ENCODE measurements around the gene GNG13.
"Not testable (repeated sequence)": the region's sequence is repeated elsewhere in the genome, so short reads cannot be mapped to it uniquely, and the experiment has no call there.

Gene GNG13

DNA sequence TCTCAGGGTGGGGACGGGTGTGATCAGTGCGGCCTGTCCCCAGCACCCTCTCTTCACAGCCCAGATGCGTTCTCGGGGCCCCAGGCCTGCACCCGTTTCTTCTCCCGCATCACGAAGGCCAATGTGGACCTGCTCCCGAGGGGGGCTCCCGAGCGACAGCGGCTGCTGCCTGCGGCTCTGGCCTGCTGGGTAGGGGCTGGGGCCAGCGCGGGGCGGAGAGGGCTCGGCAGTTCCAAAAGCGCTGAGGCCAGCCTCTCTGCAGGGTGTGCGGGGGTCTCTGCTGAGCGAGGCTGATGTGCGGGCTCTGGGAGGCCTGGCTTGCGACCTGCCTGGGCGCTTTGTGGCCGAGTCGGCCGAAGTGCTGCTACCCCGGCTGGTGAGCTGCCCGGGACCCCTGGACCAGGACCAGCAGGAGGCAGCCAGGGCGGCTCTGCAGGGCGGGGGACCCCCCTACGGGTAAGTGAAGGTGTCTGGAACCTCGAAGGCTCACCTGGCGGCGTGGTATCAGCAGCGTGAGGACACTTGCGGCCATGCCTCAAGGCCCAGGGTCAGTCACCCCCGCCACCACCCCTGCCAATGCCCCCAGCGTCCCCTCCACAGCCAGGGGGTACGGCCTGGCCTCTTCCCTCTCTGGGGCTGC lies 35.6 kb downstream of the GNG13 start:
- in situ Hi-C loops (cut with MboI; ENCODE audit: low sequenced_read_pairs), result no loop called here

DNA sequence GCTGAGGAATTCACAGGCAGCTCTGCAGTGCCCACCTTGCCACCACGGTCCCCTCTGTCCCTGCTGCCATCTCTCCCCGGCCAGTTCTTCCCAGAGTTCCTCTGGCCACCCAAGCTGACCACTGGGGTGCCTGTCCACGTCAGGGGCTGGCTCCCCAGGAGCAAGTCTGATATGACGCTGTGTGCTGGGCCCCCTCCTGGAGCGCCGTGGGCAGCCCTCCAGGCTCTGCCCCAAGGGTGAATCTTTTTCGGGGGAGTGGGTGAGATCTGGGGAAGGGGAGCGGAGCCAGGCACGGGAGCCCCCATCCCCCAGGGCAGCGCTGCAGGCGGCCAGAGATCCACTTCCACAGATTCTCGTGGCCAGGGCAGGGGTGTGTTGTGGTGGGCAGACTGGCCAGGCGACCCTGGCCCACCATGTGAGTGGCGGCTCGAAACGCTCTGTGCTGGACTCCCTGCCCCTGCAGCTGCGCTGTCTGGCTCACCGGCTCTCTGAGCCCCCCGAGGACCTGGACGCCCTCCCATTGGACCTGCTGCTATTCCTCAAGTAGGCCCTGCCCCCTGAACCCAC lies 36.3 kb downstream of the GNG13 start:
- in situ Hi-C loops (cut with MboI; ENCODE audit: low sequenced_read_pairs), result no loop called here

DNA sequence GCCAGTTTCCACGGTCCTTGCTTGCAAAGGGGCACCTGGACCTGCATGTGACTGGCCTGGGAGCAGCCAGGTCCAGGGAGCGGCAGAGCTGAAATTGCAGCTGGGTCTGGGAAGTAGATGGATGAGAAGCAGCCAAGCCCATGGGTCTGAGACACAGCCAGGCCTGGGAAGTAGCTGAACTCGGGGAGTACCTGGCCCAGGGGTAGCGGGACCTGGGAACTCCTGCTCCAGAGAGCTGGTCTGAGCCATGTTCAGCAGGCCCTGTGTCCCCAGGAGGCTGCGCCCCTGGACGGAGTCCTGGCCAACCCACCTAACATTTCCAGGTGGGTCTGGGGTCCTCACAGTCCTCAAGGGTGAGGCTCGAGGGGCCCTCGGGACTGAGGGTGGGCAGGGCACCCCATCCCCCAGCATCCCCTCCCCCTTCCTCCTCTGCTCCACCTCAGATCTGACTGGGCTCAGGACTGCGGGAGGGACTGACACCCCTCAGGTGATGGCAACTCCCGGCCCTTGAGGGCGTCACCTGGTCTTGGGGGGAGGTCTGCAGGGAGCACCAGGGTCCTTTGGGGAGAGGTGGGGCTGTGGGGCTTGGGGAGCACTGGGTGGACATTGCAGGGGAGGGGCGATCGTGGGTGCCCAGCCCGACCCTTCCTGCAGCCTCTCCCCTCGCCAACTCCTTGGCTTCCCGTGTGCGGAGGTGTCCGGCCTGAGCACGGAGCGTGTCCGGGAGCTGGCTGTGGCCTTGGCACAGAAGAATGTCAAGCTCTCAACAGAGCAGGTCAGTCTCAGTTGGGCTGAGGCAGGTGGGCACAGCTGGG lies 37.0 kb downstream of the GNG13 start:
- in situ Hi-C loops (cut with MboI; ENCODE audit: low sequenced_read_pairs), result no loop called here

DNA sequence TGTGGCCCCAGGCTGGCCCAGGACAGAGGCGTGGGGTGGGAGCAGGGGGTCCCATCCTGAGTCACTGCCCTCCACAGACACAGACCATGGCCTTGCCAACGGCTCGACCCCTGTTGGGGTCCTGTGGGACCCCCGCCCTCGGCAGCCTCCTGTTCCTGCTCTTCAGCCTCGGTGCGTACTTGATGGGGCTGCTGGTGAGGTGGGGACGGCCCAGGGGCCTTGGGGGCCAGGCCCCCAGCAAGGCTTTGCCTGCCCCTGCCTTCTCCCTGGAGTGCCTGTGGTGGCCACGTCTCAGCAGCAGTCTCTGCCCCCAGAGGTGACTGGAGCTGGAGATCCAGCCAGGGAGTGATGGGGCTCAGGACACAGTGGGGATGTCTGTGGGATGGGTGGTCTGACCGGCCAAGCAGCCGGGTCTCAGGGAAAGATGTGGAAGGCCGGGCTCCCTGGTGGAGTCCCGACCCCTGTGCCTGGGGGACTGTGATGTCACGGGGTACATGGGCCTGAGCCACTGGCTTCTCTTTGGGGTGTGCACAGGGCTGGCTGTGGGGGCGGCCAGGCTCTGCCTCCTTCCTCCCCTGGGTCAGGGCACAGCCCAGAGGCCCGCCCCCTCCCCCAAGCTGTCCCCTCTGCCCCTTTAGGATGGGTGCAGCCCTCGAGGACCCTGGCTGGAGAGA lies 37.8 kb downstream of the GNG13 start:
- in situ Hi-C loops (cut with MboI; ENCODE audit: low sequenced_read_pairs), result no loop called here

DNA sequence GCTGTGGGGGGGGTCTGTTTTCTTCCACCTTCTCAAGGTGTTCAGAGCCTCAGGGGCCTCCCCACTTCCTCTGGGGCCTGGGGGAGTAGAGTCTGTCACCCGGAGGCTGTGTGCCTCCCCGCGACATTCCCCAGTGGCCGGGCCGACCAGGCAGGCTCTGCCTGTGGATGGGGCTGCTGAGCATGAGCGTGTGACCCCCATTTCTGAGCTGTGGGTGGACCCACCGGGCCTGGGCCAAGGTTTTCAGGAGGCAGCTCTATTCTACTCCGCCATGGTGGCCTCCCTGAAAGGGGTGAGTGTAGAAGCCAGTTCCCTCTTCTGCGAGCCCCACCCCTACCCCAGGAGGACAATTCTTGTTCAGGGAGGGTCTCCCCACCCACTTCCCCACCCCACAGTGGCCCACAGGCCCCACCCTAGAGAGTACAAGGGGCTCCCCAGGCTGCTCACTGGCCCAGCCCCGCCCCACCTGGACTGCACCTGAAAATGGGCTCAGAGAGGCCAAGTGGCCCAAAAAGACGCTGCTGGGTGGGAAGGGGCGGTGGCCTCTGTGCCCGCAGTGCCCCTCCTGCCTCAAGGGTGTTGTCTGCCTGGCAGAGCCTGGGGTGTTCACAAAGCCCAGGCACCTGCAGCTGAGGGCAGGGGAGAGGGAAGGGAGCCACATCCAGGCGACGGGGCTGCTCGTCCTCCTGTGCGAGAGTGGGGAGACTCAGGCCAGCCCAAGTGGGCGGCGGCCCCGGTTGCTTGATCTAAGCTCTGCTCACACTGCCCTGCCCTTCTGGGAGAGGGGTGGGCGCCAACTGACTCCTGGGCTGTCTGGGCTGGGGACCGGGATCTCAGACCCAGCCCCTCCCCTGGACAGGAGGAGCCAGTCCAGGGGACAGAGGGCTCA lies 38.7 kb downstream of the GNG13 start:
- in situ Hi-C loops (cut with MboI; ENCODE audit: low sequenced_read_pairs), result no loop called here

DNA sequence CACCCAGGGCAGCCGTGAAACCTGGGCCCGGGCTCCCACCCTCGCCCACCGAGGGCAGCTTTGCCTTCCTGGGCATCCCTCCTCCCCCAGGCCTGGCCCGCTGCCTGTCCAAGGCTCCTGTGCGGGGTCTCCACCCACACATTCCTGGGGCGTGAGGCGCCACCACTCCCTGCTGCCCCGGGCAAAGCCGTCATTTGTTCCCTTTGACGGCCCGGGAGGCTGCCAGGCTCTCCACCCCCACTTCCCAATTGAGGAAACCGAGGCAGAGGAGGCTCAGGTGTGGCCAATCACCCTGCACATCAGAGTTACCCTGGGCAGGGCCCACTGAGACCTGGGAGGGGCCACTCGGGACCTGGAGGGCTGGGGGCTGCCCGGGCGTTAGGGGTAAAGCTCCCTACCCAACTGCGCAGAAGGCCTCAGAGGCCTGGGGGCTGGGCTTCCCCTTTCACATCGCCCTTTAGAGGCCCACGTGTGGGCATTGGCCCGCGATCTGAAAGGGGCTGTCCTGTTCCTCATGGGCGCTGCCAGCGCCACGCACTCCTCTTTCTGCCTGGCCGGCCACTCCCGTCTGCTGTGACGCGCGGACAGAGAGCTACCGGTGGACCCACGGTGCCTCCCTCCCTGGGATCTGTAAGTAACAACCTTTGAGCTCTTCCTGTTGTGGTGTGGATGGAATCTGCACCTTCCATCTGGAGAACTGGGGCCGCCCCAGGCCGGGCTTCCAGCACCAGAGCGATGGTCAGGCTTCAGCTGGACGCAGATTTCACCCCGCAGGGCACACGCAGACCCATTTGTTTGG lies 39.8 kb downstream of the GNG13 start, which contains the start of gene MSLN:
Gene MSLN (plus strand): TSS at position 190 of the 799 bp plus-strand sequence. CDS start 1,947 bp downstream, outside the sequence.
- in situ Hi-C loops (cut with MboI; ENCODE audit: low sequenced_read_pairs), result no loop called here

DNA sequence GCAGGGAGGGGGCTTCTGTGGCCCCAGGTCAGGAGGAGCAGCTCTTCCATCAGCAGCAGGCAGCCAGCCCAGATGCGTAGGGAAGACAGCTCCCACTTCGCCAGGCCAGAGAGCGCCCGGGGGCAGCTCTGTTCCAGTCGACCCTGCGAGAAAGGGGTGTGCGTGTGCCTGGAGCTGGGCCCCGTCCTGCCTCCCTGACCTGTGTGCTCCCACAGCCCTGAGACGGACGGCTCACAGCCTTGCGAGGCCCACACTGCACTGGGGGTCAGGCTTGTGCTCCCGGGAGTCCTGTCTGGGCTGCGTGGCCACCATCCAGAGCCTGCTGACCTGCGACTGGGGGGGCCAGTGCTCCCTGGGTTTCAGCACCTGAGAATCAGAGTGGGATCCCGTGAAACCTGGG lies 40.5 kb downstream of the GNG13 start:
- in situ Hi-C loops (cut with MboI; ENCODE audit: low sequenced_read_pairs), result no loop called here

DNA sequence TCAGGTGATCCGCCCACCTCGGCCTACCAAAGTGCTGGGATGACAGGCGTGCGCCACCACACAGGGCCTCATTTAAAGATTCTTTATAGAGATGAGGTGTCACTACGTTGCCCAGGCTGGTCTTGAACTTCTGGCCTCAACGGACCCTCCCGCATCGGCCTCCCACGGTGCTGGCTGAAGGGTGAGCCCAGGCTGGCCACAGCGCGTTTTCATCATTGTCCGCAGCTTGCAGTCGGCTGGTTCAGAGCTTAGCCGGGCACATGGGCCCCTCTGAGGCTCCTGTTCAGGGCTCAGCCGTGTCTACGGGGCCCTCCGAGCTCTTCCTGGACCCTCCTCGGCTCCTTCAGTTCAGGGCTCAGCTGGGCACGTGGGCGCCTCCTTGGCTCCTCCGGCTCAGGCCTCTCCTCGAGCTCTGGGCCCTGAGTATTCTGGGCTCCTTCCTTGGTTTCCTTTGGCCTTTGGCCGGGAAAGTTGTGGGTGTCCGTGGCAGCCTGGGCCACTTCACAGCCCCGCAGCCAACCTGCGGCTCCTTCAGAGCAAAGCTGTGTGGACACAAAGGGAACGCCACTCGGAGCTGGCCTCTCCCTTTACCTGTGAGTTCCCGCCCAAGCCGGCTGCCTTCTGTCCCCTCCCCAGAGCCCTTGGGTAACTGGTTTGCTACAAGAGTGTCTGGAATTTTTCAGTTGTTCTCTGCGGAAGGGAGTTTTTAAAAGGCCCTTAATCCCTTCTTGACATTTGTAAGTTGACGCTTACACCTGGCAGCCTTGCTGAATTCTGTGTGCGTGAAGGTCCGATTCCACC lies 41.2 kb downstream of the GNG13 start:
- in situ Hi-C loops (cut with MboI; ENCODE audit: low sequenced_read_pairs), result no loop called here

DNA sequence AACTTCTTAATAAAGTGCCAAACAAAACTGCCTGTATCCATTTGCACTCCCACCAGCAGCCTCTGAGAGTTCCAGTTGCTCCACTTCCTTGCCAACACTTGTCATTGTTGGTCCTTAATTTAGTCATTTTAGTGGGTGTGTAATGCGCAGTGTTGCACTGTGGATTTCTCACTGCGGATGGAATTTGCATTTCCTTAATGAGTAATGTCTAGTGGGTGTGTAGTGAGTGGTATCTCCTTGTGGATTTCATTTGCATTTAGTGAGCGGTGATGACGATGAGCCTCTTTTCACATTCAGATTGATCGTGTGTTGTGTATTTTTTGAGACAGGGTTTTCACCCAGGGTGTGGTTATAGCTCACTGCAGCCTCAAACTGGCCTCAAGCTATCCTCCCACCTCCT lies 44.1 kb downstream of the GNG13 start:
- in situ Hi-C loops (cut with MboI; ENCODE audit: low sequenced_read_pairs), result no loop called here

DNA sequence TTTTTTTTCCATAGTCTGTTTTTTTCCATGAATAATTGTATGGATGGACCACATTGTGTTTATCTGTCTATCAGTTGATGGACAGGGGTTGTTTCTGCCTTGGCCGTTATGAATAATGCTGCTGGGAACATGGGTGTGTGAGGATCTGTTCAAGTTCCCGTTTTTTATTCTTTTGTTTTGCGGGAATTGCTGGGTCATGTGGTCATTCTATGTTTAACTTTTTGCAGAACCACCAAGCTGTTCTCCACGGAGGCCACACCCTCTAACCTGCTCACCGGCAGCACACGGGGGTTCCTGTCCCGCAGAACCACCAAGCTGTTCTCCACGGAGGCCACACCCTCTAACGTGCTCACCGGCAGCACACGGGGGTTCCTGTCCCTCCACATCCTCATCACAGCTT lies 45.9 kb downstream of the GNG13 start:
- in situ Hi-C loops (cut with MboI; ENCODE audit: low sequenced_read_pairs), result no loop called here

DNA sequence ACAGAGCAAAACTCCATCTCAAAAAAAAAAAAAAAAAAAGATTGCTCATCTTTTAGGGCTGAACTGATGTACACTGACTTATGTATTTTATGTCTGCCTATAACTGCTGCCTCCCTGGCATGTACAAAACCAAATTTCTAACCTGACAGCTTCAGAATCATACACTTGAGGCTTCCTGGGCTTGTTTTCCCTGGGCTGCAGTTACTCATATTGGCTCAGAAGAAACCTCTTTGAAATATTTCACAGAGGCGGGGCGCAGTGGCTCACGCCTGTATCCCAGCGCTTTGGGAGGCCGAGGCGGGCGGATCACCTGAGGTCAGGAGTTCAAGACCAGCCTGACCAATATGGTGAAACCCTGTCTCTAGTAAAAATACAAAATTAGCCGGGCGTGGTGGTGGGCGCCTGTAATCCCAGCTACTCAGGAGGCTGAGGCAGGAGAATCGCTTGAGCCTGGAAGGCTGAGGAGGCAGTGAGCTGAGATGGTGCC lies 46.4 kb downstream of the GNG13 start:
- in situ Hi-C loops (cut with MboI; ENCODE audit: low sequenced_read_pairs), result not testable (repeated sequence)

DNA sequence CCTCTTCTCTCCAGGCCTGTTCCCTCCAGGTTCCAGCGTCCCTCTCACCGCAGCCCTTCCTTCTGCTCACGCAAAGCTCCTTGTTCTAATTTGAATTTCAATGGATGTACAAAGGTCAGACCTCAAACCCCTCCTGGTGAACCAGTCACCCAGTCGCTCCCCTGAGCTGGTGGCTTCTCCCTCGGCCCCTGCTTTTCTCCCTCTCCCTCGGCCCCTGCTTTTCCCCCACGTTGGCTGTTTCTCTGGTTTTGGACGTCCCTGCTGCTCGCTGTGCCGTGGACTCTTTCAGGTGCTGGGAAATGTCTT lies 48.6 kb downstream of the GNG13 start:
- in situ Hi-C loops (cut with MboI; ENCODE audit: low sequenced_read_pairs), result no loop called here

DNA sequence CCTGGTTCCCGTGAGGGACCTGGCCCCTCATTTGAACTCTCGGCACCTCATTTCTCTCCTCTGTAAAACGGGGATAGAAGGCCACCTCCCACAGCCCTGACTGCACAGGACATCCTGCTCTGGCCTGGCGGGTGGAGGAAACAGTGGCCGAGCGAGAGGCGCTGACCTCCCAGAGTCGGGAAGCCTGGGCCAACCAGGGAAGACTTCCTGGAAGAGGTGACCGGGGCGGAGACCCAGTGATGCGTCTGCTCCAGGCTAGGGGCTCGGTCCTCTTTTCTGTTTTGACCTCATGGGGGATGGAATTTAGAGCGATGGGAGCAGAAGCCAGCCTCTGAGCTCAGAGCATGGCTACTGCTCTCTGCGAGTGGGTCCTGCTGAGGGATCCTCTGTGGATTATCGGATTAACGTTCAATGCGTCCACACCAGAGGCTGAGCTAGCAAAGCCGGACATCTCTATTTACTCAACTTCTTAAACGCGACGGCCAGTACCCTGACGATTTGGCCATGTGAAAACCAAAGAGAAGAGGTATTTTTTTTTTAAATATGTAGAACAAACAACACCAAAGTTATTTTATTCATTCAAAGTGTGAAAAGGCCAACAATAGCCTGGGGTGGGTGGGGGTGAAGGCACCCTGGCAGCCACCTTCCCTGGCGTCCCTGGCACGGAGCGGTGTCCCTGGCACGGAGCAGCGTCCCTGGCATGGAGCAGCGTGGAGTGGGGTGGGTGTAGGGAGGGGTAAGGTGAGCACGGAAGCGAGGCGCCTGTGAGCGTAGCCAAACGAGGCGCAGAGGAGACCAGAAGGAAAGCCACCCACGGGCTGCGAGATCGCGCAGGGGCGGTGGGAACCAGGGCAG lies 49.2 kb downstream of the GNG13 start:
- in situ Hi-C loops (cut with MboI; ENCODE audit: low sequenced_read_pairs), result no loop called here

DNA sequence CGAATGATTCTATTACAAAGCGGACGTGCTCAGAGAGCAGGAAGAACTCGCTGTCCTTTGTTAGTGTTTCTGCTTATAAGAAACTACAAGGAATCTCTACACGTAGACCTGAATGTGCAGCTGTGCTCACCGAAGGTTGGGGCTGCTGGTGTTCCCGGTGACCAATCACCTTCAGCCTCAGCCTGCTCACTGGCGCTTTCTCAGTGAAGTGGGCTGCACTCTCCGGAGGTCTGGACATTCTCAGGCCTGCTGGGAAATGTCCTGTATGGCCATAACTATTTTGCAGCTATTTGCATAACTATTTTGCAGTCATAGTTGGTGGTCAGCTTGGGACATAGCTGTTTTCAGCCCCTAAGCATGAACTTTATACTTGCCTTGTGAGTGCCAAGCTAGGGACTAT lies 50.0 kb downstream of the GNG13 start:
- in situ Hi-C loops (cut with MboI; ENCODE audit: low sequenced_read_pairs), result no loop called here

DNA sequence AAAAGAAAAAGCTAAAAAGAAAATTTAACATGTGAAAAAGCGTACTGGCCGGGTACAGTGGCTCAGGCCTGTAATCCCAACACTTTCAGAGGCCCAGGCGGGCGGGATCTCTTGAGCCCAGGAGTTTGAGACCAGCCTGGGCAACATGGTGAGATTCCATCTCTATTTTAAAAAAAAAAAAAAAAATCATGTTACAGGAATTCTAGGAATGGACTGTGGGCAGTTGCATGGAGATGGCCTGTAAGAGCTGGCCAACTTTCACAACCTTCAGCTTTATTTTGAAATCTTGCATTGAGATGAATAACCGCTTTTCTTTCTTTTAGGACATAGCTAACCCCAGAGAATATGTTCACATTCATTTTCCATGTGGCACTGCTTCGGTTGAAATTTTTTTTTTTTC lies 51.5 kb downstream of the GNG13 start:
- in situ Hi-C loops (cut with MboI; ENCODE audit: low sequenced_read_pairs), result no loop called here
